NCI-H774 (cell line): ENCODE measurements around the gene CHMP4A.
A peak's percentile ranks its signal among the peaks of the same experiment; 100 is the strongest.

Experiments
- DNase-seq: peaks from one replicate; lab custom pipeline; 2025; lab: John Stamatoyannopoulos, UW

Gene CHMP4A

GRCh38 chr14:24195186-24196070 is 17.9 kb downstream of the CHMP4A start, which contains the start of gene TM9SF1:
Gene TM9SF1, minus strand, starts transcription at chr14:24195441. Its CDS starts 422 bp downstream, at chr14:24195019.
- peak; percentile 74 for DNase-seq

- no peak for DNase-seq
Observed at GRCh38 chr14:24194873-24195185, 18.5 kb downstream of the CHMP4A start.

GRCh38 chr14:24194186-24194872 is 19.0 kb downstream of the CHMP4A start:
- no peak for DNase-seq

GRCh38 chr14:24192933-24193332 is 20.4 kb downstream of the CHMP4A start:
- no peak for DNase-seq

GRCh38 chr14:24190416-24190815 is 22.9 kb downstream of the CHMP4A start:
- DNase-seq, result no peak

GRCh38 chr14:24189460-24189859 is 23.8 kb downstream of the CHMP4A start:
- no peak for DNase-seq

- no peak for DNase-seq
Observed at GRCh38 chr14:24189059-24189375, 24.3 kb downstream of the CHMP4A start.

- DNase-seq, result peak; percentile 97
Observed at GRCh38 chr14:24188251-24189058, 24.8 kb downstream of the CHMP4A start, which contains the start of gene IPO4. Gene IPO4, minus strand, starts transcription at chr14:24188816. Its CDS starts 29 bp downstream, at chr14:24188787.

GRCh38 chr14:24187539-24187915 is 25.8 kb downstream of the CHMP4A start:
- no peak for DNase-seq

- DNase-seq, result no peak
Observed at GRCh38 chr14:24186831-24187538, 26.3 kb downstream of the CHMP4A start.

- DNase-seq, result no peak
Observed at GRCh38 chr14:24185741-24186140, 27.5 kb downstream of the CHMP4A start.

- no peak for DNase-seq
Observed at GRCh38 chr14:24185026-24185425, 28.3 kb downstream of the CHMP4A start.

GRCh38 chr14:24184104-24184970 is 29.0 kb downstream of the CHMP4A start:
- no peak for DNase-seq

- no peak for DNase-seq
Observed at GRCh38 chr14:24183014-24183481, 30.2 kb downstream of the CHMP4A start.

- DNase-seq, result no peak
Observed at GRCh38 chr14:24182110-24182882, 31.0 kb downstream of the CHMP4A start.

GRCh38 chr14:24181371-24182077 is 31.8 kb downstream of the CHMP4A start:
- no peak for DNase-seq

- DNase-seq, result no peak
Observed at GRCh38 chr14:24179961-24180796, 33.1 kb downstream of the CHMP4A start.

GRCh38 chr14:24179294-24179960 is 33.9 kb downstream of the CHMP4A start:
- no peak for DNase-seq
